Heart right ventricle (tissue), 16 donors: ENCODE data around the gene SULT1C3. TPM values are rescaled to one million over a fixed set of nuclear protein-coding genes. Genes with fewer than 3 reads are reported as not detected.

Experiments used
- ATAC-seq, 8 donors: fragments of 200-7000 bp; cut with Tn5 transposase; one replicate each; pipeline ENCODE4 v1.9.1; 2020; ENCODE audit warnings: mild to moderate bottlenecking in 8 of 8, moderate library complexity in 8 of 8, moderate number of reproducible peaks in 1 of 8
- DNase-seq, 2 donors: peaks; one replicate each; pipeline ENCODE4 v3.0.0-alpha.2; 2020
- H3K27ac ChIP-seq, 10 donors: fragments of 200-600 bp; sonication (generic) in 2 of 10; one replicate each; pipeline versions ENCODE4 v1.5.0 to v1.8.0; 2020 to 2022; ENCODE audit warnings: mild to moderate bottlenecking in 3 of 10
- H3K27me3 ChIP-seq, 7 donors: fragments of 200-600 bp; one replicate each; pipeline ENCODE4 v1.8.0; 2021 to 2022; ENCODE audit warnings: mild to moderate bottlenecking in 2 of 7
- H3K36me3 ChIP-seq, 9 donors: fragments of 200-600 bp; sonication (generic) in 1 of 9; one replicate each; pipeline versions ENCODE4 v1.5.0 to v1.8.0; 2020 to 2022; ENCODE audit warnings: mild to moderate bottlenecking in 2 of 9
- H3K4me1 ChIP-seq, 9 donors: fragments of 200-600 bp; sonication (generic) in 1 of 9; one replicate each; pipeline versions ENCODE4 v1.5.0 to v1.8.0; 2020 to 2022; ENCODE audit warnings: mild to moderate bottlenecking in 4 of 9
- H3K4me3 ChIP-seq, 10 donors: fragments of 200-600 bp; sonication (generic) in 2 of 10; one replicate each; pipeline versions ENCODE4 v1.5.0 to v1.8.0; 2020 to 2022; ENCODE audit warnings: mild to moderate bottlenecking in 7 of 10, moderate library complexity in 2 of 10
- H3K9me3 ChIP-seq, 11 donors: fragments of 200-600 bp in 10 of 11; sonication (generic) in 2 of 11; one replicate each; pipeline versions ENCODE4 v1.5.0 to v1.8.0; 2013 to 2022; ENCODE audit warnings: mild to moderate bottlenecking in 2 of 11, control low read depth in 1 of 11, moderate library complexity in 1 of 11
- CTCF ChIP-seq, 9 donors: fragments of 200-600 bp; sonication (generic) in 2 of 9; IDR thresholded peaks; one replicate each; pipeline versions ENCODE4 v1.5.0 to v1.8.0; 2021 to 2022; ENCODE audit warnings: antibody characterized with exemption in 9 of 9, mild to moderate bottlenecking in 5 of 9, moderate library complexity in 1 of 9
- WGBS, 2 donors: extraction: QIAGEN DNeasy Blood & Tissue Kit; methylation state at CpG; one replicate each; pipeline ENCODE4 v1.1.7; 2013; ENCODE audit warnings: inconsistent platforms in 1 of 2; 5-methylcytosine and 5-hydroxymethylcytosine counted together
- intact Hi-C, 10 donors: fragments of 100-400 bp; cut with DNase I; formaldehyde crosslinking; loops; one replicate each; pipeline versions ENCODE4 v1.11.1 to v1.14.2; 2022
- polyA plus RNA-seq, 2 donors: library from polyadenylated mRNA; stranded (reverse); fragments of 200-250 nt; gene quantifications; one replicate each; pipeline ENCODE4 v1.2.3, GENCODE V29; 2013
- total RNA-seq, 10 donors: library from RNA; stranded (reverse); fragmentation: NEBNext Ultra II Directional in 3 of 10; extraction: Animal tissue kit (Norgen Biotek cat#: 25700) in 3 of 10; gene quantifications; one replicate each; pipeline versions ENCODE4 v1.2.1 to v1.2.4, GENCODE V29; 2021 to 2023
- donor health status: Arrhythmogenic right ventricular cardiomyopathy.
- donor health status: ischemic (EF 13 %, LVEDD 7.1; RV severe dilation, severe dysfunction).
- donor health status: healthy with polysubstance abuse.
- donor health status: DM: no; HTN: yes; CAD: no.
- donor health status: DM: no; HTN: no; CAD: no.
- donor health status: ischemic (EF 25% LVEDD 6.9; RV normal size, moderate dysfunction).
- donor health status: ischemic (EF 25% LVEDD 5.7; RV mildly dilated, moderate dysfunction).
- donor health status: healthy.
- donor health status: DM: yes; HTN: yes; CAD: no.
- donor health status: Ischemic cardiomyopathy.
- donor health status: ischemic (EF 35%, LVEDD 5.7; RV mildly dilated, moderate dysfunction).
- donor health status: nonischemic (EF 11% LVEDD 7.7; RV severe dilation, severe dysfunction).
- donor health status: DM: yes; HTN: yes; CAD: no.
- donor health status: PGD.
- donor health status: ischemic (EF 29% LVEDD 5.4; RV normal size, mild dysfunction).
- donor health status: nonischemic (EF 23%, LVEDD 6.1; RV moderate dilation, normal function).

Gene SULT1C3
- total and polyA plus RNA-seq, 12 donors, result not detected

- no peaks in the 10 kb centered on the region for H3K27me3 ChIP-seq
- no peak overlapping the region for H3K4me3 ChIP-seq
- H3K9me3 ChIP-seq, result peaks cover 0 to 27% (median 9%) of the 10 kb centered on the region in 11 donors
- no peaks in the 10 kb centered on the region for H3K4me1 ChIP-seq
- H3K36me3 ChIP-seq, result no peaks in the 10 kb centered on the region
- WGBS, 2 donors, result 86% methylated on average over 6 of the region's 6 CpGs
- TF ChIP-seq CTCF (IDR thresholded peaks at IDR 0.05), result no peak
- DNase-seq (no peak), ATAC-seq (no peak)
- no peak overlapping the region for H3K27ac ChIP-seq
- intact Hi-C loops, result no loop called here
Observed at GRCh38 chr2:108236676-108237335, 3.0 kb upstream of the SULT1C3 start.

GRCh38 chr2:108240966-108241365 lies 1.2 kb downstream of the SULT1C3 start:
- Histone ChIP-seq H3K9me3 (peaks cover 0 to 33% (median 9%) of the 10 kb centered on the region in 11 donors), H3K36me3 (no peaks in the 10 kb centered on the region), H3K27ac (no peak overlapping the region), H3K4me3 (no peak overlapping the region), H3K4me1 (no peaks in the 10 kb centered on the region), H3K27me3 (no peaks in the 10 kb centered on the region)
- 91% methylated on average over 5 of the region's 5 CpGs for WGBS, 2 donors
- ATAC-seq, result no peak
- intact Hi-C loops, result no loop called here
- no peak for DNase-seq
- no peak for TF ChIP-seq CTCF (IDR thresholded peaks at IDR 0.05)

GRCh38 chr2:108243566-108243965 lies 3.8 kb downstream of the SULT1C3 start:
- 68 to 95% methylated on average over 1 of the region's 1 CpG for WGBS, 2 donors

GRCh38 chr2:108244667-108245414 lies 5.1 kb downstream of the SULT1C3 start:
- Histone ChIP-seq H3K4me3 (no peak overlapping the region), H3K36me3 (no peaks in the 10 kb centered on the region), H3K9me3 (peaks cover 0 to 16% (median 0%) of the 10 kb centered on the region in 11 donors), H3K4me1 (no peaks in the 10 kb centered on the region), H3K27ac (no peak overlapping the region), H3K27me3 (no peaks in the 10 kb centered on the region)
- TF ChIP-seq CTCF (IDR thresholded peaks at IDR 0.05), result no peak
- intact Hi-C loops, result no loop called here
- WGBS, 2 donors, result 78 to 83% methylated on average over 2 of the region's 2 CpGs
- ATAC-seq (peak in 1 of 8 donors; percentile 20), DNase-seq (no peak)

More at GRCh38 chr2:108243566-108243965, 3.8 kb downstream of the SULT1C3 start:
- Histone ChIP-seq H3K4me1 (no peaks in the 10 kb centered on the region), H3K4me3 (no peak overlapping the region), H3K9me3 (peaks cover 0 to 16% (median 0%) of the 10 kb centered on the region in 11 donors), H3K27me3 (no peaks in the 10 kb centered on the region), H3K36me3 (no peaks in the 10 kb centered on the region), H3K27ac (no peak overlapping the region)
- intact Hi-C loops, result no loop called here
- DNase-seq, result no peak
- TF ChIP-seq CTCF (IDR thresholded peaks at IDR 0.05), result no peak
- peak in 1 of 8 donors; percentile 25 for ATAC-seq
